Transverse colon (tissue), 4 donors: Measurements from ENCODE around the gene RCAN3.

ENCODE experiments used
- EP300 ChIP-seq: sonication (generic); formaldehyde crosslinking; IDR thresholded peaks from one replicate; pipeline ENCODE4 v1.6.1; 2017; ENCODE audit warnings: antibody characterized with exemption, low read depth
- POLR2A ChIP-seq: fragments of 450-650 bp; IDR thresholded peaks from one replicate; pipeline ENCODE4 v1.6.1; 2016; ENCODE audit warnings: antibody characterized with exemption, mild to moderate bottlenecking, moderate library complexity
- POLR2AphosphoS5 ChIP-seq, 3 donors: sonication (generic); formaldehyde crosslinking; IDR thresholded peaks; one replicate each; pipeline ENCODE4 v1.6.1; 2016; ENCODE audit warnings: antibody characterized with exemption in 3 of 3
- TF ChIP-seq, protein P1 (sequence below), 5 experiments: fragments of 200-600 bp in 3 of 5; fragments of 450-650 bp in 2 of 5; sonication (generic) in 3 of 5; IDR thresholded peaks; 1 replicate in 2 of 5; 2 replicates in 3 of 5; pipeline ENCODE4 v1.5.1; 2016 to 2017; ENCODE audit warnings: antibody characterized with exemption in 5 of 5, inconsistent platforms in 3 of 5, mild to moderate bottlenecking in 2 of 5, moderate library complexity in 1 of 5

- TF ChIP-seq, protein P1, sequence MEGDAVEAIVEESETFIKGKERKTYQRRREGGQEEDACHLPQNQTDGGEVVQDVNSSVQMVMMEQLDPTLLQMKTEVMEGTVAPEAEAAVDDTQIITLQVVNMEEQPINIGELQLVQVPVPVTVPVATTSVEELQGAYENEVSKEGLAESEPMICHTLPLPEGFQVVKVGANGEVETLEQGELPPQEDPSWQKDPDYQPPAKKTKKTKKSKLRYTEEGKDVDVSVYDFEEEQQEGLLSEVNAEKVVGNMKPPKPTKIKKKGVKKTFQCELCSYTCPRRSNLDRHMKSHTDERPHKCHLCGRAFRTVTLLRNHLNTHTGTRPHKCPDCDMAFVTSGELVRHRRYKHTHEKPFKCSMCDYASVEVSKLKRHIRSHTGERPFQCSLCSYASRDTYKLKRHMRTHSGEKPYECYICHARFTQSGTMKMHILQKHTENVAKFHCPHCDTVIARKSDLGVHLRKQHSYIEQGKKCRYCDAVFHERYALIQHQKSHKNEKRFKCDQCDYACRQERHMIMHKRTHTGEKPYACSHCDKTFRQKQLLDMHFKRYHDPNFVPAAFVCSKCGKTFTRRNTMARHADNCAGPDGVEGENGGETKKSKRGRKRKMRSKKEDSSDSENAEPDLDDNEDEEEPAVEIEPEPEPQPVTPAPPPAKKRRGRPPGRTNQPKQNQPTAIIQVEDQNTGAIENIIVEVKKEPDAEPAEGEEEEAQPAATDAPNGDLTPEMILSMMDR (IDR thresholded peaks at IDR 0.05), result no peak
- TF ChIP-seq EP300 (no peak), POLR2AphosphoS5 (IDR thresholded peaks at IDR 0.05) (no peak), POLR2A (no peak)
Observed at GRCh38 chr1:24468685-24469316, 33.8 kb upstream of the RCAN3 start.
